Hepatocyte (in vitro differentiated cells): ENCODE data around the gene PAGE2B. TPM values are rescaled to one million over a fixed set of nuclear protein-coding genes. Genes with fewer than 3 reads are reported as not detected.
"Not testable (repeated sequence)": the region's sequence is repeated elsewhere in the genome, so short reads cannot be mapped to it uniquely, and the experiment has no call there.

Experiments
- DNase-seq: peaks from one replicate; pipeline ENCODE4 v3.0.0-alpha.2; 2016; ENCODE audit warnings: low spot score
- H2AFZ ChIP-seq: fragments of 200-600 bp; sonication (generic); 2 replicates; pipeline ENCODE4 v1.6.0; 2016; ENCODE audit warnings: antibody characterized with exemption, mild to moderate bottlenecking
- H3K27ac ChIP-seq: fragments of 200-600 bp; sonication (generic); 2 replicates; pipeline ENCODE4 v1.5.1; 2016; ENCODE audit warnings: mild to moderate bottlenecking
- H3K27me3 ChIP-seq: fragments of 200-600 bp; sonication (generic); 2 replicates; pipeline ENCODE4 v1.6.1; 2016
- H3K36me3 ChIP-seq: fragments of 200-600 bp; sonication (generic); replicated peaks from 2 replicates; pipeline ENCODE4 v1.5.1; 2016; ENCODE audit warnings: low read depth; ENCODE audit not compliant: insufficient read depth
- H3K4me1 ChIP-seq: fragments of 200-600 bp; sonication (generic); 2 replicates; pipeline ENCODE4 v1.5.1; 2016; ENCODE audit warnings: mild to moderate bottlenecking, moderate library complexity; ENCODE audit not compliant: insufficient read depth
- H3K4me2 ChIP-seq: fragments of 200-600 bp; sonication (generic); 2 replicates; pipeline ENCODE4 v1.6.0; 2016
- H3K4me3 ChIP-seq: fragments of 200-600 bp; sonication (generic); 2 replicates; pipeline ENCODE4 v1.5.1; 2016; ENCODE audit warnings: mild to moderate bottlenecking
- H3K79me2 ChIP-seq: fragments of 200-600 bp; sonication (generic); 2 replicates; pipeline ENCODE4 v1.6.0; 2017; ENCODE audit warnings: mild to moderate bottlenecking
- H3K9me2 ChIP-seq: fragments of 200-600 bp; sonication (generic); replicated peaks from 2 replicates; pipeline ENCODE4 v1.6.0; 2017; ENCODE audit warnings: mild to moderate bottlenecking; ENCODE audit not compliant: insufficient read depth
- H3K9me3 ChIP-seq: fragments of 200-600 bp; sonication (generic); 2 replicates; pipeline ENCODE4 v1.5.1; 2016; ENCODE audit warnings: low read depth, mild to moderate bottlenecking
- H4K20me1 ChIP-seq: fragments of 200-600 bp; sonication (generic); 2 replicates; pipeline ENCODE4 v1.6.0; 2016; ENCODE audit warnings: mild to moderate bottlenecking; ENCODE audit not compliant: insufficient read depth, poor library complexity, severe bottlenecking
- CTCF ChIP-seq: fragments of 200-600 bp; sonication (generic); IDR thresholded peaks from 2 replicates; pipeline ENCODE4 v1.5.1; 2016; ENCODE audit warnings: antibody characterized with exemption, mild to moderate bottlenecking; ENCODE audit not compliant: poor library complexity
- EZH2 ChIP-seq: fragments of 200-600 bp; sonication (generic); IDR thresholded peaks from 2 replicates; pipeline ENCODE4 v1.6.1; 2016; ENCODE audit warnings: antibody characterized with exemption, mild to moderate bottlenecking, borderline replicate concordance
- EZH2phosphoT487 ChIP-seq: fragments of 200-600 bp; sonication (generic); IDR thresholded peaks from one replicate; pipeline ENCODE4 v1.6.1; 2018; ENCODE audit warnings: antibody characterized with exemption, mild to moderate bottlenecking, low read depth, moderate library complexity; ENCODE audit not compliant: unreplicated experiment, severe bottlenecking
- WGBS: methylation state at CpG from one replicate; pipeline ENCODE4 v1.1.6; 2016; ENCODE audit warnings: low lambda C conversion rate; ENCODE audit errors: missing lambda C conversion rate; 5-methylcytosine and 5-hydroxymethylcytosine counted together
- polyA plus RNA-seq: library from polyadenylated mRNA; unstranded; fragments of >200 nt; fragmentation: Nextera tagmentation; extraction: Ambion mirVana; gene quantifications from 2 replicates; pipeline ENCODE4 v1.2.1, GENCODE V29; 2016
- total RNA-seq: library from RNA; depleted of rRNA; stranded (reverse); fragments of >200 nt; gene quantifications from 2 replicates; pipeline ENCODE4 v1.2.3, GENCODE V29; 2014

Gene PAGE2B
- total and polyA plus RNA-seq, 2 experiments from 2014 or later = 0.45 TPM; not detected in 1

- Histone ChIP-seq H3K27me3 (no peaks in the 10 kb centered on the region), H3K36me3 (no peaks in the 10 kb centered on the region), H3K79me2 (no peaks in the 10 kb centered on the region), H3K4me1 (no peaks in the 10 kb centered on the region), H4K20me1 (no peaks in the 10 kb centered on the region), H3K27ac (peak overlapping the region; percentile 39), H3K9me2 (no peaks in the 10 kb centered on the region), H3K4me3 (no peak overlapping the region), H3K9me3 (no peaks in the 10 kb centered on the region), H3K4me2 (no peak overlapping the region), H2AFZ (no peak overlapping the region)
- TF ChIP-seq EZH2 (no peak), EZH2phosphoT487 (no peak), CTCF (no peak)
- no peak for DNase-seq
- 52% methylated on average over 6 of the region's 7 CpGs for WGBS
Observed at GRCh38 chrX:55109306-55109705, 34.5 kb downstream of the PAGE2B start.

DNA sequence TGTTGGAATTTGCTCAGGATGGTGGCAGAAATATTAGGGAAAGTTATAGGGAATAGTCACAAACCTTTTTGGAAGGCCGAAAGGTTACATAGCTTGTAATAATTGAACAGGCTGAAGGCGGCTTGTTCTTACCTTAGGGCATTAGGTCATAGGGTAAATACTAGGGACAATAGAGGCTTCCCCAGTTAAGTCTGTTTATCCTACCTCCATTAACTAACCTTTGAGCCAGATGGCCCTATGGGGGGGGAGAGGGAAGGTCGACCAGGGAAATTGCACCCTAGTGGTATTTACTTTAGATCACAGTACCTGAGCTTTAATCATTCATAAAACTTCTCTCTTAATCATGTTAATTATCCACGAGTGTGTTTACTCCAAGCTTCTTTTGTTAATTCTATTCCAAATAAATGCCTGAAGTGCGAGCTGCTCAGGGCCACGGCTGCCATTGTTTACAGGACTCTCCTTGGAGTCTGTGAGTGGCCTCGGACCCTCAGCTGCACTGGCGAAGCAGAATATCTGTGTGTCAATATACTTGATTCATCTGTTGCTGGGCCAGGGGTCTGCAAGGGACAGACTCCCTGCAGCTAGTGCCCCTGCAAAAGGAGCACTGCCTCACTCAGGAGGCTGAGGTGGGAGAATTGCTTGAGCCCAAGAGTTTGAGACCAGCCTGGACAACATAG lies 36.9 kb downstream of the PAGE2B start:
- peaks cover 5% of the 10 kb centered on the region for H3K4me1 ChIP-seq
- no peaks in the 10 kb centered on the region for H3K9me2 ChIP-seq
- peak overlapping the region; percentile 69 for H3K27ac ChIP-seq
- no peak overlapping the region for H2AFZ ChIP-seq
- no peaks in the 10 kb centered on the region for H3K79me2 ChIP-seq
- no peak for DNase-seq
- no peaks in the 10 kb centered on the region for H3K9me3 ChIP-seq
- H3K4me2 ChIP-seq = no peak overlapping the region
- WGBS = 49% methylated on average over 8 of the region's 8 CpGs
- no peaks in the 10 kb centered on the region for H3K36me3 ChIP-seq
- no peak overlapping the region for H3K4me3 ChIP-seq
- no peaks in the 10 kb centered on the region for H4K20me1 ChIP-seq
- TF ChIP-seq CTCF = no peak
- H3K27me3 ChIP-seq = no peaks in the 10 kb centered on the region

- not testable (repeated sequence) for H3K27me3 ChIP-seq, H4K20me1 ChIP-seq, H3K9me2 ChIP-seq, H3K36me3 ChIP-seq, H2AFZ ChIP-seq, H3K9me3 ChIP-seq, H3K79me2 ChIP-seq, H3K4me2 ChIP-seq, H3K4me3 ChIP-seq, DNase-seq
- H3K27ac ChIP-seq = peak overlapping the region; percentile 20
- WGBS = 27% methylated on average over 7 of the region's 7 CpGs
- peaks cover 26% of the 10 kb centered on the region for H3K4me1 ChIP-seq
Observed at GRCh38 chrX:55116589-55116988, 41.8 kb downstream of the PAGE2B start.

GRCh38 chrX:55118574-55118973 lies 43.7 kb downstream of the PAGE2B start:
- no peak overlapping the region for H3K27ac ChIP-seq
- H4K20me1 ChIP-seq = no peaks in the 10 kb centered on the region
- WGBS = 79% methylated on average over 3 of the region's 3 CpGs
- no peak overlapping the region for H3K4me2 ChIP-seq
- no peaks in the 10 kb centered on the region for H3K79me2 ChIP-seq
- H2AFZ ChIP-seq = no peak overlapping the region
- TF ChIP-seq EZH2 (no peak), EZH2phosphoT487 (no peak), CTCF (no peak)
- no peaks in the 10 kb centered on the region for H3K36me3 ChIP-seq
- no peak overlapping the region for H3K4me3 ChIP-seq
- H3K27me3 ChIP-seq = no peaks in the 10 kb centered on the region
- no peaks in the 10 kb centered on the region for H3K9me3 ChIP-seq
- H3K4me1 ChIP-seq = peaks cover 29% of the 10 kb centered on the region
- DNase-seq = no peak
- H3K9me2 ChIP-seq = no peaks in the 10 kb centered on the region
